AG09309 (cell line): ENCODE results near the gene CT45A7.
"Not testable (repeated sequence)": the region's sequence is repeated elsewhere in the genome, so short reads cannot be mapped to it uniquely, and the experiment has no call there.

Source experiments
- DNase-seq: peaks from one replicate; pipeline ENCODE4 v3.0.0-alpha.2; 2010; ENCODE audit warnings: low read depth
- H3K4me3 ChIP-seq: 2 replicates; pipeline ENCODE4 v1.5.1; 2011; ENCODE audit warnings: mild to moderate bottlenecking, low read depth, low read length, moderate library complexity; ENCODE audit not compliant: control insufficient read depth

Gene CT45A7, protein sequence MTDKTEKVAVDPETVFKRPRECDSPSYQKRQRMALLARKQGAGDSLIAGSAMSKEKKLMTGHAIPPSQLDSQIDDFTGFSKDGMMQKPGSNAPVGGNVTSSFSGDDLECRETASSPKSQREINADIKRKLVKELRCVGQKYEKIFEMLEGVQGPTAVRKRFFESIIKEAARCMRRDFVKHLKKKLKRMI

DNA sequence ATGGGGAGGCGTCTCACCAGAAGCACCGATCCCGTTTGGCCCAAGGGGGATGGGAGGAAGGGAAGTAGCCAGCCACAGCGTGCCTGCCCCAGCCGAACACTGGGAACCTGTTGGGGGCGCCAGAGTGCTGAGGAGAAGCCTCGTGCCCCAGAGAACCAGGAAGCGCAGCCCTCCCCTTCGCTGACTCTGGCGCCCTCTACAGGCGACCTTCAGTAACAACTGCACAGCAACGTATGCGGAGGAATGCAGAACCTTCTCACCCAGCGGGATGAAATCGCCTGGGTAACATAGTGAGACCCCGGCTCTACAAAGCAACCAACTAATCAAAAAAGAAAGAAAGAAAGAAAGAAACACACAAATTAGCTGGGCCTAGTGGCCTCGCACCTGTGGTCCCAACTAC, at the start of gene CT45A7:
CT45A7 (minus strand) TSS at position 101 of the 400 bp plus-strand sequence. CDS start 3,747 bp downstream, outside the sequence.
- not testable (repeated sequence) for DNase-seq, H3K4me3 ChIP-seq

GRCh38 chrX:135882741-135883140, 45.7 kb upstream of the CT45A7 start:
- not testable (repeated sequence) for H3K4me3 ChIP-seq, DNase-seq

DNA sequence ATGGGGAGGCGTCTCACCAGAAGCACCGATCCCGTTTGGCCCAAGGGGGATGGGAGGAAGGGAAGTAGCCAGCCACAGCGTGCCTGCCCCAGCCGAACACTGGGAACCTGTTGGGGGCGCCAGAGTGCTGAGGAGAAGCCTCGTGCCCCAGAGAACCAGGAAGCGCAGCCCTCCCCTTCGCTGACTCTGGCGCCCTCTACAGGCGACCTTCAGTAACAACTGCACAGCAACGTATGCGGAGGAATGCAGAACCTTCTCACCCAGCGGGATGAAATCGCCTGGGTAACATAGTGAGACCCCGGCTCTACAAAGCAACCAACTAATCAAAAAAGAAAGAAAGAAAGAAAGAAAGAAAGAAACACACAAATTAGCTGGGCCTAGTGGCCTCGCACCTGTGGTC, 34.6 kb upstream of the CT45A7 start, which contains the start of gene CT45A9:
CT45A9 (minus strand) TSS at position 101 of the 400 bp plus-strand sequence. CDS start 3,751 bp downstream, outside the sequence.
- DNase-seq, H3K4me3 ChIP-seq: not testable (repeated sequence)

DNA sequence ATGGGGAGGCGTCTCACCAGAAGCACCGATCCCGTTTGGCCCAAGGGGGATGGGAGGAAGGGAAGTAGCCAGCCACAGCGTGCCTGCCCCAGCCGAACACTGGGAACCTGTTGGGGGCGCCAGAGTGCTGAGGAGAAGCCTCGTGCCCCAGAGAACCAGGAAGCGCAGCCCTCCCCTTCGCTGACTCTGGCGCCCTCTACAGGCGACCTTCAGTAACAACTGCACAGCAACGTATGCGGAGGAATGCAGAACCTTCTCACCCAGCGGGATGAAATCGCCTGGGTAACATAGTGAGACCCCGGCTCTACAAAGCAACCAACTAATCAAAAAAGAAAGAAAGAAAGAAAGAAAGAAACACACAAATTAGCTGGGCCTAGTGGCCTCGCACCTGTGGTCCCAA, 17.4 kb upstream of the CT45A7 start, which contains the start of gene CT45A8:
CT45A8 (minus strand) TSS at position 101 of the 400 bp plus-strand sequence. CDS start 3,755 bp downstream, outside the sequence.
- not testable (repeated sequence) for DNase-seq, H3K4me3 ChIP-seq

GRCh38 chrX:135819912-135820311, 17.2 kb downstream of the CT45A7 start, which contains the start of gene CT45A2:
CT45A2 (minus strand) TSS chrX:135820012; CDS start chrX:135816265, 3,747 bp downstream.
- not testable (repeated sequence) for H3K4me3 ChIP-seq, DNase-seq

- H3K4me3 ChIP-seq, DNase-seq: not testable (repeated sequence)
Observed at GRCh38 chrX:135802687-135803086, 34.4 kb downstream of the CT45A7 start, which contains the start of gene CT45A6. CT45A6 (minus strand) TSS chrX:135802787; CDS start chrX:135798993, 3,794 bp downstream.

DNA sequence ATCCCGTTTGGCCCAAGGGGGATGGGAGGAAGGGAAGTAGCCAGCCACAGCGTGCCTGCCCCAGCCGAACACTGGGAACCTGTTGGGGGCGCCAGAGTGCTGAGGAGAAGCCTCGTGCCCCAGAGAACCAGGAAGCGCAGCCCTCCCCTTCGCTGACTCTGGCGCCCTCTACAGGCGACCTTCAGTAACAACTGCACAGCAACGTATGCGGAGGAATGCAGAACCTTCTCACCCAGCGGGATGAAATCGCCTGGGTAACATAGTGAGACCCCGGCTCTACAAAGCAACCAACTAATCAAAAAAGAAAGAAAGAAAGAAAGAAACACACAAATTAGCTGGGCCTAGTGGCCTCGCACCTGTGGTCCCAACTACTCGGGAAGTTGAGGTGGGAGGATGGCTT, 51.7 kb downstream of the CT45A7 start, which contains the start of gene CT45A5:
CT45A5 (minus strand) TSS at position 101 of the 400 bp plus-strand sequence. CDS start 3,774 bp downstream, outside the sequence.
- DNase-seq, H3K4me3 ChIP-seq: not testable (repeated sequence)
